Measurements from ENCODE around the gene TRPM7.
"Not testable (repeated sequence)": the region's sequence is repeated elsewhere in the genome, so short reads cannot be mapped to it uniquely, and the experiment has no call there.

The TRPM7 gene

DNA sequence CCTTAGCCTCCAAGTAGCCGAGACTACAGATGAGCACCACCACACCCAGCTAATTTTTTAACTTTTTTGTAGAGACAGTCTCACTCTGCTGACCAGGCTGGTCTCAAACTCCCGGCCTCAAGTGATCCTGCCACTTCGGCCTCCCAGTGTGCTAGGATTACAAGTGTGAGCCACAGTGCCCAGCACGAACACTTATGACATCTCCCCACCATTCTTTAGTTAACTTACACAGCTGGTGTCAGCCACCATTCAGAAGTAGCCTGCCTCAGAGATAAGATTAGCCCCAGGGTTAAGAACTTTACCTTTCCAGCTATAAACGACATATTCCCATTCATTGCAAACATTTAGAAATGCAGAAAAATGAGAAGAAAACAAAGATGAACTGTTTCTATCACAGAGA, 58.2 kb downstream of the TRPM7 start:
- no peak overlapping the region for H3K4me3 ChIP-seq (ENCODE audit: low read length)
- TF ChIP-seq ZNF274 (IDR thresholded peaks at IDR 0.05; ENCODE audit: low read depth, low read length), result no peak

- no peak for TF ChIP-seq ZNF274 (IDR thresholded peaks at IDR 0.05; ENCODE audit: low read depth, low read length)
Observed at GRCh38 chr15:50627351-50628055, 59.1 kb downstream of the TRPM7 start.

GRCh38 chr15:50624616-50625168, 61.9 kb downstream of the TRPM7 start:
- H3K4me3 ChIP-seq (ENCODE audit: low read length), result no peak overlapping the region
- TF ChIP-seq ZNF274 (IDR thresholded peaks at IDR 0.05; ENCODE audit: low read depth, low read length), result no peak

More at GRCh38 chr15:50627351-50628055, 59.1 kb downstream of the TRPM7 start:
- H3K4me3 ChIP-seq (ENCODE audit: low read length), result no peak overlapping the region

- not testable (repeated sequence) for H3K4me3 ChIP-seq (ENCODE audit: low read length)
Observed at GRCh38 chr15:50622361-50622943, 64.1 kb downstream of the TRPM7 start.

GRCh38 chr15:50616960-50617359, 69.6 kb downstream of the TRPM7 start:
- not testable (repeated sequence) for H3K4me3 ChIP-seq (ENCODE audit: low read length)

- not testable (repeated sequence) for H3K4me3 ChIP-seq (ENCODE audit: low read length)
Observed at GRCh38 chr15:50616554-50616953, 70.0 kb downstream of the TRPM7 start.

GRCh38 chr15:50613600-50613999, 73.0 kb downstream of the TRPM7 start:
- H3K4me3 ChIP-seq (ENCODE audit: low read length), result no peak overlapping the region
- no peak for TF ChIP-seq ZNF274 (IDR thresholded peaks at IDR 0.05; ENCODE audit: low read depth, low read length)

- H3K4me3 ChIP-seq (ENCODE audit: low read length), result no peak overlapping the region
- no peak for TF ChIP-seq ZNF274 (IDR thresholded peaks at IDR 0.05; ENCODE audit: low read depth, low read length)
Observed at GRCh38 chr15:50607129-50607528, 79.5 kb downstream of the TRPM7 start.

- no peak overlapping the region for H3K4me3 ChIP-seq (ENCODE audit: low read length)
- TF ChIP-seq ZNF274 (IDR thresholded peaks at IDR 0.05; ENCODE audit: low read depth, low read length), result no peak
Observed at GRCh38 chr15:50605462-50605861, 81.1 kb downstream of the TRPM7 start.

DNA sequence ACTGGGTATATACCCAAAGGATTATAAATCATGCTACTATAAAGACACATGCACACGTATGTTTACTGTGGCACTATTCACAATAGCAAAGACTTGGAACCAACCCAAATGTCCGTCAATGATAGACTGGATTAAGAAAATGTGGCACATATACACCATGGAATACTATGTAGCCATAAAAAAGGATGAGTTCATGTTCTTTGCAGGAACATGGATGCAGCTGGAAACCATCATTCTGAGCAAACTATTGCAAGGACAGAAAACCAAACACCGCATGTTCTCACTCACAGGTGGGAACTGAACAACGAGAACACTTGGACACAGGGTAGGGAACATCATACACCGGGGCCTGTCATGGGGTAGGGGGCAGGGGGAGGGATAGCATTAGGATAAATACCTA, 84.6 kb downstream of the TRPM7 start:
- H3K4me3 ChIP-seq (ENCODE audit: low read length), result not testable (repeated sequence)

- no peak overlapping the region for H3K4me3 ChIP-seq (ENCODE audit: low read length)
- TF ChIP-seq ZNF274 (IDR thresholded peaks at IDR 0.05; ENCODE audit: low read depth, low read length), result no peak
Observed at GRCh38 chr15:50594311-50594710, 92.3 kb downstream of the TRPM7 start.

- no peak for TF ChIP-seq ZNF274 (IDR thresholded peaks at IDR 0.05; ENCODE audit: low read depth, low read length)
Observed at GRCh38 chr15:50593761-50594160, 92.8 kb downstream of the TRPM7 start.

GRCh38 chr15:50590288-50590687, 96.3 kb downstream of the TRPM7 start:
- TF ChIP-seq ZNF274 (IDR thresholded peaks at IDR 0.05; ENCODE audit: low read depth, low read length), result no peak

More at GRCh38 chr15:50593761-50594160, 92.8 kb downstream of the TRPM7 start:
- no peak overlapping the region for H3K4me3 ChIP-seq (ENCODE audit: low read length)

GRCh38 chr15:50577492-50577891, 109.1 kb downstream of the TRPM7 start:
- TF ChIP-seq ZNF274 (IDR thresholded peaks at IDR 0.05; ENCODE audit: low read depth, low read length), result no peak
- no peak overlapping the region for H3K4me3 ChIP-seq (ENCODE audit: low read length)

More at GRCh38 chr15:50590288-50590687, 96.3 kb downstream of the TRPM7 start:
- H3K4me3 ChIP-seq (ENCODE audit: low read length), result no peak overlapping the region

DNA sequence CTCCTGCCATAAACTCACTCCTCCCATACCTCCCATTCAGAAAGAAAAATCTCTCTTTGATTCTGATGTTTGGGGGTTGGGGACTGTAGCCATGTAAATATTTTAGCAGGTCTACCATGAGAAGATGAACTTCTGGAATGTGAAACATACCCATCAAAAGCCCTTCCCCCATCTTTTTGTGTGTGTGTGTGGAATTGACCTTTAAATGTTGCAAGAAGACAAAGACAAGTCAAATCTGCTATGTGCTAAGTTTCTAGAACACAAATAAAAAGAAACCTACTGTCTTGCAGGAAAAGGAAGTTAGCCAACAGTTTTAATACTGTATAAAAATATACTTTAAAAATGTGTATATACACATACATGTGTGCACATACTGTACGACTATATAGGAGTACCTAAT, 110.4 kb downstream of the TRPM7 start:
- no peak for TF ChIP-seq ZNF274 (IDR thresholded peaks at IDR 0.05; ENCODE audit: low read depth, low read length)
- H3K4me3 ChIP-seq (ENCODE audit: low read length), result no peak overlapping the region

- H3K4me3 ChIP-seq (ENCODE audit: low read length), result not testable (repeated sequence)
Observed at GRCh38 chr15:50573842-50574241, 112.8 kb downstream of the TRPM7 start.
